GM12873 (cell line): ENCODE measurements around the gene SHISAL1.

ENCODE experiments used
- TF ChIP-seq, protein P1 (sequence below): IDR thresholded peaks from 2 replicates; pipeline ENCODE4 v1.5.1; 2012; ENCODE audit warnings: low read depth, mild to moderate bottlenecking, moderate library complexity, low read length, control low read depth; ENCODE audit not compliant: insufficient read depth; ENCODE audit errors: missing control alignments

SHISAL1 gene

DNA sequence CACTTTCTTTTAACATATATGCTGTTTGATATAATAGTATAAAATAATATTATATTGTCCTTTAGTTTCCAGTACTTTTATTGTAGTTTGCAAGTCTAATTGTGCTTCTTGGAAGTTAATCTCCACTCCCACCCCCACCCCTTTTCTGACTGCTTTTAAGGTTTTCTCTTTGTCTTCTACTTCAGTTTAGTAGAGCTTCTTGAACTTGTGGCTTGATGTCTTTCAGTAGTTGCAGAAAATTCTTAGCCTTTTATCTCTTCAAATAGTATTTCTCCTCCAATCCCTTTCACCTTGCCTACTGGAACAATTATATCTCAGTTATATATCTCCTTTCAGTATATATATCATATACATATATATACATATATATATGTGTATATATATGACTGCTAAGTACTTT is 75.5 kb downstream of the SHISAL1 start:
- TF ChIP-seq, protein P1, sequence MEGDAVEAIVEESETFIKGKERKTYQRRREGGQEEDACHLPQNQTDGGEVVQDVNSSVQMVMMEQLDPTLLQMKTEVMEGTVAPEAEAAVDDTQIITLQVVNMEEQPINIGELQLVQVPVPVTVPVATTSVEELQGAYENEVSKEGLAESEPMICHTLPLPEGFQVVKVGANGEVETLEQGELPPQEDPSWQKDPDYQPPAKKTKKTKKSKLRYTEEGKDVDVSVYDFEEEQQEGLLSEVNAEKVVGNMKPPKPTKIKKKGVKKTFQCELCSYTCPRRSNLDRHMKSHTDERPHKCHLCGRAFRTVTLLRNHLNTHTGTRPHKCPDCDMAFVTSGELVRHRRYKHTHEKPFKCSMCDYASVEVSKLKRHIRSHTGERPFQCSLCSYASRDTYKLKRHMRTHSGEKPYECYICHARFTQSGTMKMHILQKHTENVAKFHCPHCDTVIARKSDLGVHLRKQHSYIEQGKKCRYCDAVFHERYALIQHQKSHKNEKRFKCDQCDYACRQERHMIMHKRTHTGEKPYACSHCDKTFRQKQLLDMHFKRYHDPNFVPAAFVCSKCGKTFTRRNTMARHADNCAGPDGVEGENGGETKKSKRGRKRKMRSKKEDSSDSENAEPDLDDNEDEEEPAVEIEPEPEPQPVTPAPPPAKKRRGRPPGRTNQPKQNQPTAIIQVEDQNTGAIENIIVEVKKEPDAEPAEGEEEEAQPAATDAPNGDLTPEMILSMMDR: no peak

DNA sequence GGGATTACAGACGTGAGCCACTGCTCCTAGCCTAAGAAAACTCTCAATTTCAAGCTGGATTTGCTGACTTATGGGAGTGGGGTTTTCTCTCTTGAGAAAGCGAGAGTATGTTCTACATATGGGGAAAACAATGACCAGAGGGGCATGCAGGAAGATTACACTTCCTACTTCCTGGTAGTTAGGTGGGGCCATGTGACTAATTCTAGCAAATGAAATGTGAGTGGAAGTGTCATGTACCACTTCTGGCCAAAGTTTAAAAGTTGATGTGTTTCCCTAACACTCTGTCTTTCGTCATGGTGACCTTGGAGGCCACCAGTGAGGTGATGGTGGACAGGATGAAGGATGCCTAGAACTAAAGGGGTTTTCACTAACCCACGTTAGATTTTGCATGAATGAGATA is 81.5 kb downstream of the SHISAL1 start:
- TF ChIP-seq, protein P1: no peak

DNA sequence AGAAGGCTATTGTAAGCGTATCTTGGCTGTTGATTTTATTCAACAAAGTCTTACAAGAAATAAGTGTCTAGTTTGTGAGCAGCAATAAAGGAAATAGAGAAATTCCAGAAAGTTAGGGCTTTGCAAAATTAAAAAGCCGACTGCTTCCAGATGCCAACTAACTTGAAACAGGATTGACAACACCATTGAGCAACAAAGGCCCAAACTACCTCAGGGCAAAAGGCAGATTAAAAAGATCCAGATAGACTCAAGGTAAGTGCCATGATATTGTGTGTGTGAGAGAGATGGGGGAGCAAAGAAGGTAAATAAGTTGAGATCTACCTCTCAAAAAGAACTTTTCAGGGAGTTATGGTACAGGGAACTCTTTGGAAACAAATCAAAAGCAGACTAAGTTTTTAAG is 82.9 kb downstream of the SHISAL1 start:
- TF ChIP-seq, protein P1: no peak

DNA sequence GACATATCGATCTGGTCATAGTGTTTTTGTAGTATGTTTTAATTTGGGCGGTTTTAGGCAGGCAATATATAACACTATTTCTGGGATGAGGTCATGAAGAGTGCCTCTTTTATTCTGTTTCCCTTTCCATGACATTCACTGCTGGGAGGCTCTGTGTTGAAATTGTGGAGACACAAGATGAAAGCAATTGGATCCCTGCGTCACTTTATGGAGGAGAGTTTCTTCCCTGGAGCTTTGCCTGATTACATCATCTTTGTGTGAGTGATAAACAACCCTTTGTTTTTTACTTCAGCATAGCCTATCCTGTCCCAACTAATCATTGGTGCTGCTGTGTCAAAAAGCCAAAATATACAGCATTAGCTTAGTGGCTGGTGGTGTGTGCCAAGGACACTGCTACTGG is 83.4 kb downstream of the SHISAL1 start:
- TF ChIP-seq, protein P1: no peak

DNA sequence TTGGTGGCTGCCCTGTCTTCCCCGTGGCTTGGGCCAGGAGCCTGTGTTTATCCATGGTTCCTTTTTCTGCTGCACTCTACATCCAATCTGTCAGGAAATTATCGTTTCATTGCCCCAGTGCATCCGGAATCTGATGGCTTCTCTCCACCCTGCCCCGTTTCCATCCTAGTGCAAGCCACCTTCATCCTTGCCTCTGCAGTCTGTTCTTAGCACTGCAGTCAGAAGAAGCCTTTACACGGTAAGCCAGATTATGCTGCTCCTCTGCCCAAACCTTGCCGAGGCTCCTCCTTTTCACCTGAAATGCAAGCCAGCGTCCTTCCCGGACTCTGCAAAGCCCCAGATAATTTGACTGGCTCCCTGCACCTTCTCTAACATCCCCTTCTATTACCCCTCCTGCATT is 86.9 kb downstream of the SHISAL1 start:
- TF ChIP-seq, protein P1: no peak

DNA sequence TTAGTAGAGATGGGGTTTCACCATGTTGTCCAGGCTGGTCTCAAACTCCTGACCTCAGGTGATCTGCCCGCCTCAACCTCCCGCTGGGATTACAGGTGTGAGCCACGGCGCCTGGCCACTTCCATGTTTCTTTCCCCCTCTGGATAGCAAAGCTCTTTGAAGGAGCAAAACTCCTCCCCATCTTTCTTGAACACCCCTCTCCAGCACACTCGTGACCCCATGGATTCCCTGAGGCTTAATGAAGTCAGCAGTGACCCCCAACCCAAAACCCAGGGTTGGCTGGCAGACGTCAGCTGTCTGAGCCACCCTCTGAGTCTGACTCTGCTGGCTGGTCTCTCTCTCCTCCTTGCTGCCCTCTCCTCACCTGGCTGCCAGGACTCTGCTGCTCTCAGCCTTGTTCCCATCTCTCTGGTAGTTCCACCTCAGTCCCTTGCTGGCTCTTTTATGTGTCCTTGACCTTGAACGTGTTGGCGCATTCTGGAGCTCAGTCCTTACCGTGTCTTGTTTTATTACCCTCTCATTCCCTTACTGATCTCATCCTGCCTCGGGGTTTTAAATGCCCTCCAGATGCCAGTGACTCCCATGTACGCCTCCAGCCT is 87.6 kb downstream of the SHISAL1 start:
- TF ChIP-seq, protein P1: no peak

DNA sequence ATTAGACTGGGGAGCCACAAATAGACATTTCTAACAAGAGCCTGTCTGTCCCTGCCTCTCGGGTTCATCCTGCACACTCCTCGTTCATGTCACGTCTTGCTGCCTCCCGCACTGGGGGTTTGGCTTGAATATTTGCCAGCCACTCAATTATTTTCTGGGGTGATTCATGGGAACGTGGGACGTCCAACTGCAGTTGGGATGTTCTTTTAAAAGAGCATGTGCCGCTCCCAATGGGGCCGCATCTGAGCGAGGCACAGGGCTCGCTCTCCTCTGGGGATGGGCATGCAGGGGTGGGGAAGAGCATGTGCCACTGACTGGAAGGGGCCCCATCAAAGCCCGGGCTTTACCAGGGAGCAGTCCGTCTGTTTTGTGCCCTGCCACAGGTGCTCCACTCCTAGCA is 88.6 kb downstream of the SHISAL1 start:
- TF ChIP-seq, protein P1: no peak
